GM23248 (cell line): Measurements from ENCODE around the gene FURIN.
"Not testable (repeated sequence)": the region's sequence is repeated elsewhere in the genome, so short reads cannot be mapped to it uniquely, and the experiment has no call there.

ENCODE experiments used
- EZH2 ChIP-seq: fragments of 200-600 bp; sonication (generic); IDR thresholded peaks from 2 replicates; pipeline ENCODE4 v1.6.1; 2018; ENCODE audit warnings: antibody characterized with exemption, mild to moderate bottlenecking; ENCODE audit not compliant: insufficient read depth, poor library complexity, severe bottlenecking
- EZH2phosphoT487 ChIP-seq: fragments of 200-600 bp; sonication (generic); IDR thresholded peaks from 2 replicates; pipeline ENCODE4 v1.6.1; 2018; ENCODE audit warnings: antibody characterized with exemption, moderate library complexity, mild to moderate bottlenecking, low read depth; ENCODE audit not compliant: insufficient read depth

- TF ChIP-seq EZH2, EZH2phosphoT487: not testable (repeated sequence)
Observed at GRCh38 chr15:90928106-90928505, 59.7 kb downstream of the FURIN start.
